GM12878 (cell line): ENCODE measurements around the gene LKAAEAR1. TPM values are rescaled to one million over a fixed set of nuclear protein-coding genes. Genes with fewer than 3 reads are reported as not detected.
A peak's percentile ranks its signal among the peaks of the same experiment; 100 is the strongest.

Source experiments
- ATF2 ChIP-seq: IDR thresholded peaks from 2 replicates; pipeline ENCODE4 v1.6.1; 2012; ENCODE audit warnings: low read length, inconsistent platforms
- BHLHE40 ChIP-seq, 2 experiments: fragments of 450-650 bp in 1 of 2; IDR thresholded peaks; 2 replicates each; pipeline ENCODE4 v1.6.1; 2011 to 2017; ENCODE audit warnings: low read depth in 2 of 2, borderline replicate concordance in 1 of 2, improper control_type of control experiment in 1 of 2, low read length in 1 of 2, mild to moderate bottlenecking in 1 of 2
- E4F1 ChIP-seq: fragments of 450-650 bp; IDR thresholded peaks from 2 replicates; pipeline ENCODE4 v1.6.1; 2018; ENCODE audit warnings: borderline replicate concordance, mild to moderate bottlenecking; ENCODE audit not compliant: partially characterized antibody
- HCFC1 ChIP-seq: fragments of 150-350 bp; IDR thresholded peaks from 2 replicates; pipeline ENCODE4 v1.6.1; 2014; ENCODE audit warnings: low read length
- HDAC2 ChIP-seq: fragments of 200-600 bp; sonication (generic); IDR thresholded peaks from 2 replicates; pipeline ENCODE4 v1.6.1; 2017
- IKZF1 ChIP-seq: fragments of 450-650 bp; conservative IDR thresholded peaks from 2 replicates; pipeline ENCODE4 v1.6.1; 2017; ENCODE audit warnings: antibody characterized with exemption, mild to moderate bottlenecking
- MEF2B ChIP-seq: fragments of 450-650 bp; IDR thresholded peaks from 2 replicates; pipeline ENCODE4 v1.6.1; 2018; ENCODE audit warnings: mild to moderate bottlenecking, moderate library complexity; ENCODE audit not compliant: partially characterized antibody, poor library complexity, severe bottlenecking
- POLR2AphosphoS5 ChIP-seq: IDR thresholded peaks from 2 replicates; pipeline ENCODE4 v1.6.1; 2011; ENCODE audit warnings: mild to moderate bottlenecking, low read length, inconsistent platforms
- SMARCA5 ChIP-seq: fragments of 450-650 bp; IDR thresholded peaks from 2 replicates; pipeline ENCODE4 v1.6.1; 2017; ENCODE audit warnings: mild to moderate bottlenecking
- STAT3 ChIP-seq: IDR thresholded peaks from 2 replicates; pipeline ENCODE4 v1.6.1; 2011; ENCODE audit warnings: low read depth, low read length, improper control_type of control experiment
- TARDBP ChIP-seq: IDR thresholded peaks from 2 replicates; pipeline ENCODE4 v1.6.1; 2016; ENCODE audit warnings: borderline replicate concordance
- ZBED1 ChIP-seq: IDR thresholded peaks from 2 replicates; pipeline ENCODE4 v1.6.1; 2016; ENCODE audit warnings: borderline replicate concordance
- ZBTB33 ChIP-seq: fragments of 450-650 bp; IDR thresholded peaks from 2 replicates; pipeline ENCODE4 v1.6.1; 2017; ENCODE audit warnings: mild to moderate bottlenecking
- ZBTB40 ChIP-seq: fragments of 450-650 bp; IDR thresholded peaks from 2 replicates; pipeline ENCODE4 v1.6.1; 2016; ENCODE audit warnings: mild to moderate bottlenecking, moderate library complexity, borderline replicate concordance
- polyA plus RNA-seq, 11 experiments: library from polyadenylated mRNA; depleted of rRNA in 4 of 11; unstranded in 6 of 11; stranded (reverse) in 5 of 11; fragments of >200 nt; fragmentation: Nextera tagmentation in 4 of 11; fragmentation: Illumina TruSeq in 1 of 11; extraction: Ambion mirVana in 4 of 11; extraction: Trizol in 1 of 11; gene quantifications; 1 replicate in 1 of 11; 2 replicates in 10 of 11; pipeline versions ENCODE4 v1.2.1 to v1.2.3, GENCODE V29; 2011 to 2016; ENCODE audit warnings: inconsistent platforms in 2 of 11, missing spikeins in 2 of 11, low read depth in 1 of 11
- total RNA-seq, 4 experiments: library from RNA; depleted of rRNA in 3 of 4; stranded (reverse); fragments of >200 nt in 3 of 4; fragmentation: Illumina TruSeq in 1 of 4; extraction: Trizol in 1 of 4; gene quantifications; 2 replicates each; pipeline versions ENCODE4 v1.2.1 to v1.2.3, GENCODE V29; 2013 to 2021

The LKAAEAR1 gene
- total and polyA plus RNA-seq, 10 of the 15 experiments (the other 5 are each of a cell fraction or from before 2014, with no cell fraction given): not detected

GRCh38 chr20:64056889-64057627 lies 27.1 kb downstream of the LKAAEAR1 start (continued):
- TF ChIP-seq BHLHE40 (IDR thresholded peaks at IDR 0.05; ENCODE audit: borderline replicate concordance in 1 of 2, low read depth in 2 of 2, low read length in 1 of 2): peak in 1 of 2 experiments; percentile 13; a peak in 2 of 4 replicates
- TF ChIP-seq MEF2B: no peak
- no peak for TF ChIP-seq TARDBP
- TF ChIP-seq ATF2: no peak
- no peak for TF ChIP-seq HDAC2
- TF ChIP-seq IKZF1: no peak
- no peak for TF ChIP-seq STAT3
- TF ChIP-seq ZBTB33: peak; percentile 87; the same call in 1 of the 2 replicates
- TF ChIP-seq ZBED1: no peak
- TF ChIP-seq E4F1: no peak
- TF ChIP-seq SMARCA5: no peak
- TF ChIP-seq POLR2AphosphoS5: peak; percentile 28; the same call in 1 of the 2 replicates
- peak; percentile 16; the same call in 1 of the 2 replicates for TF ChIP-seq ZBTB40
- no peak for TF ChIP-seq HCFC1
